AG04450 (cell line): ENCODE measurements around the gene SLC22A4. TPM values are rescaled to one million over a fixed set of nuclear protein-coding genes. Genes with fewer than 3 reads are reported as not detected.
A peak's percentile ranks its signal among the peaks of the same experiment; 100 is the strongest.

Source experiments
- CTCF ChIA-PET: fragments of 300-600, 350-600 bp; formaldehyde crosslinking; extraction: SDS; loops from one replicate; lab custom pipeline; 2022; ENCODE audit warnings: antibody characterized with exemption, inconsistent platforms; lab: Charles Lee
- POLR2A ChIA-PET: fragments of 350-600 bp; formaldehyde crosslinking; extraction: SDS; loops from one replicate; lab custom pipeline; 2021; ENCODE audit warnings: antibody characterized with exemption, inconsistent platforms; lab: Yijun Ruan, JAX
- DNase-seq: peaks from one replicate; pipeline ENCODE4 v3.0.0-alpha.2; 2011; ENCODE audit warnings: low read depth, low spot score
- H3K27ac ChIP-seq: one replicate; pipeline ENCODE4 v1.5.1; 2012; ENCODE audit warnings: low read depth, low read length, control low read depth
- H3K27me3 ChIP-seq: one replicate; pipeline ENCODE4 v1.6.0; 2012; ENCODE audit warnings: low read length; ENCODE audit not compliant: control insufficient read depth, insufficient read depth
- H3K4me3 ChIP-seq: 2 replicates; pipeline ENCODE4 v1.5.1; 2011; ENCODE audit warnings: mild to moderate bottlenecking, low read depth, low read length, control low read depth
- H3K9me3 ChIP-seq: 2 replicates; pipeline ENCODE4 v1.5.1; 2012; ENCODE audit warnings: low read length; ENCODE audit not compliant: control insufficient read depth, insufficient read depth
- polyA plus RNA-seq: library from polyadenylated mRNA; depleted of rRNA; stranded (reverse); fragments of >200 nt; gene quantifications from 2 replicates; pipeline ENCODE4 v1.2.3, GENCODE V29; 2011
- TF ChIP-seq, protein P1 (sequence below): IDR thresholded peaks from 2 replicates; pipeline ENCODE4 v1.5.1; 2011; ENCODE audit warnings: low read depth, low read length, control low read depth, inconsistent platforms

SLC22A4 gene
- polyA plus RNA-seq, 1 experiment: 3.1 TPM

DNA sequence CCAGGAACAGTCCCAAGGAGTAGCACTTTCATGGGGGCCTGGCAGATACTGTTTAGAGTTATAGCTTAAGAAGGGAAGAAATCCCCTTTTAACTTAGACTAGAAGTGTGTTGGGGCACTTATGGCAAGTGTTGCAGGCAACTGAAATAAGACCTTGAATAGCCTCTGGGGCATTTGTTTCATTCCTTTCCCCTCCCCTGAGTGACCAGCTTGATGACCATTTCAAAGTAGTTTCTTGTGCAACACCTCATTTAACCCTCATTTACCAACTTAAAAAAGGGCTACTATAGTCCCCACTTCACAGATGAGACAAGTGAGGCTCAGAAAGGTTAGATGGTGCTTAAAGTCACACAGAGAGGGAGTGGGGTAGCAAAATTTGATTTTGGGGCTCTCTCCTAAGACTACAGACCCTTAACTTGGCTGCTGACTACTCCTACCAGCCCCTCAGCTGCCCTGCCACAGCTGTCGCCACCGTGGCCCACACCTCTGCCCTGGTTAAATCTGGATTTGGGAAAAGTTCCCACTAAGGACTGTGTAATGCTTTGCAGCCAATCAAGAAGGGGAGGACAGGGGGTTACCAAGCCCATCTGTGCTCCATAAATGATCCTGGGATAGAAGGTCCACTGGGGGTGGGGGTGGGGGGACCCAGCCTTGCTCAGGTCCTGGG, 31.2 kb upstream of the SLC22A4 start:
- ChIA-PET CTCF (interaction anchor here (1.9 to 9.7 kb wide), 3 partner anchors 10 to 25 kb away, joined by 4 to 55 read pairs (median 17); no protein-coding TSS in a partner anchor), POLR2A (interaction anchor here (1.0 to 3.0 kb wide), 2 partner anchors 15 to 31 kb away, joined by 3 to 16 read pairs; partner anchors contain the start of gene SLC22A4)
- no peaks in the 10 kb centered on the region for H3K27me3 ChIP-seq
- no peak overlapping the region for H3K4me3 ChIP-seq
- TF ChIP-seq, protein P1, sequence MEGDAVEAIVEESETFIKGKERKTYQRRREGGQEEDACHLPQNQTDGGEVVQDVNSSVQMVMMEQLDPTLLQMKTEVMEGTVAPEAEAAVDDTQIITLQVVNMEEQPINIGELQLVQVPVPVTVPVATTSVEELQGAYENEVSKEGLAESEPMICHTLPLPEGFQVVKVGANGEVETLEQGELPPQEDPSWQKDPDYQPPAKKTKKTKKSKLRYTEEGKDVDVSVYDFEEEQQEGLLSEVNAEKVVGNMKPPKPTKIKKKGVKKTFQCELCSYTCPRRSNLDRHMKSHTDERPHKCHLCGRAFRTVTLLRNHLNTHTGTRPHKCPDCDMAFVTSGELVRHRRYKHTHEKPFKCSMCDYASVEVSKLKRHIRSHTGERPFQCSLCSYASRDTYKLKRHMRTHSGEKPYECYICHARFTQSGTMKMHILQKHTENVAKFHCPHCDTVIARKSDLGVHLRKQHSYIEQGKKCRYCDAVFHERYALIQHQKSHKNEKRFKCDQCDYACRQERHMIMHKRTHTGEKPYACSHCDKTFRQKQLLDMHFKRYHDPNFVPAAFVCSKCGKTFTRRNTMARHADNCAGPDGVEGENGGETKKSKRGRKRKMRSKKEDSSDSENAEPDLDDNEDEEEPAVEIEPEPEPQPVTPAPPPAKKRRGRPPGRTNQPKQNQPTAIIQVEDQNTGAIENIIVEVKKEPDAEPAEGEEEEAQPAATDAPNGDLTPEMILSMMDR: no peak
- no peak for DNase-seq
- no peaks in the 10 kb centered on the region for H3K9me3 ChIP-seq
- H3K27ac ChIP-seq: peak overlapping the region; percentile 95

DNA sequence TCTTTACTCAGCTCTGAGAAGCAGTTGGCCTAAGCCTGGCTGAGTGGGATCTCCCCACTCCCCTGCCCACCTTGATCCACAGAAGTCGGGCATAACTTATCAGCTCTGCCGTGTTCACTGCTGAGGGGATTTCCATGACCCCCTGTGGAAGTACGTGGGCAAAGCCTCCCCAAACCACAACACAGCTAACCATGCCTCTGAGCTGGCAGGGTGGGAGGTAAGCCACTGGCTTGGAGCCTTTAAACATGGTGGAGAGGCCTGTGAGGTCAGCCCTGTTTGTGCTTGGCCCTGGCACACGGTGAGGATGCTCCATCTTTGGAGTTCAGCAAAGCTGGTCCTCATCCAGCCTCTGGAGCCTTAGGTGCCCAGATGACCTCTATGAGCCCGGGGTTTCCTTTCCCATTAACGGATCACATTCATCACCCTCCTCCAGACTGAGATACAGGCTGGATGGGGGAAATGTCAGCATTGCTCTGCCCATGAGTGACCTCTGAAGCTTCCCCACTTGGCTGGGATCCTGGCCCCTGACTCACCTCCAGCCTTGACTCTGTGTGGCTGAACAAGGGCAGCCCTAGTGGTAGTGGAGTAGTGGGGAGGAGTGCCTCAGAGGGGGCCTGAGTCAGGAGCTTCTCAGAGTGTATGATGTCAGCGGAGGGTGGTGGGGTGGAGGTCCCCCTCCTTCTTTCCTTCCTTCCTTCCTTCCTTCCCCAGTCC, 30.5 kb upstream of the SLC22A4 start:
- Histone ChIP-seq H3K4me3 (no peak overlapping the region), H3K27ac (peak overlapping the region; percentile 95), H3K27me3 (no peaks in the 10 kb centered on the region), H3K9me3 (no peaks in the 10 kb centered on the region)
- peak; percentile 49 for DNase-seq
- TF ChIP-seq, protein P1: peak; percentile 20; the same call in 1 of the 2 replicates
- ChIA-PET POLR2A (interaction anchor here (1.0 to 3.0 kb wide), 3 partner anchors 15 to 36 kb away, joined by 3 to 16 read pairs (median 5); partner anchors contain the start of genes P4HA2 and SLC22A4), CTCF (interaction anchor here (1.0 to 2.7 kb wide), 3 partner anchors 9 to 199 kb away, joined by 3 to 17 read pairs (median 4); no protein-coding TSS in a partner anchor)

DNA sequence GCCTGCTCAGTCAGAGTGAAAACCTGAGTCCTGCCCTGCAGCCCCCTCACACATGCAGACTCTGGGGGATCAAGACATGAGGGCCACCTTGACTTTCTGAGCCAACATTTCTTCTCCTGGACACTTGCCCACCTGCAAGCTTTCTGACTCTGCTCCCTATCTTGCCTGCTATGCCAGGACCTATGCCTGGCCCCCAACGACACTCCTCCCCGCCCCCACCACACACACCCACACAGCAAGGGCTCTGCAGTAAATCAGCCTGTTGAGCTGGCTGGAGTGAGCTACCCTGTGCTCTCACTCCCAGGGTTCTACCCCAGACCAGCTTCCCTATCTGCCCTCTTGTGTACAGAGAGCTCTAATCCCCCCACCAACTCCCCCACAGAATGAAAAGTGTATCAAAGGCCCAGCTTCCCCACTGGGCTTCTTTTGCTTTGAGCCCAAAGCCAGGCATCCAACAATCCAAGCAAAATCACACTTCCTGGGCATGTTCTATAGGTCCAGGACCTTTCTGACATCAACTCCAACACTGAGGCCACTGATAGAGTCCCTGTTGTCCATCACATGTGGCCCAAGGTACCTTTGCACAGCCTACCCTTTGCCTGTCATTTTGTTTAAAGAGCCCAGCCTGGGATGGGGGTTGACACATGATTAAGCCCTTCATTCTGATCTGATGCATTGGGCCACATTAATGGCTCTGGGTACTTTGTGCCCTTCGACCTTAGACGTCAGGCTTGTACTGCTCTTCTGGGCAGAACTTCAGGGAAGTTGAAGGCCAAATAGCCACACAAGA, 29.5 kb upstream of the SLC22A4 start:
- CTCF ChIA-PET: interaction anchor here (1.0 to 2.7 kb wide), 4 partner anchors 8 to 200 kb away, joined by 3 to 17 read pairs (median 4); no protein-coding TSS in a partner anchor
- POLR2A ChIA-PET: interaction anchor here (1.5 to 3.0 kb wide), 2 partner anchors 29 to 37 kb away, joined by 5 to 16 read pairs; partner anchors contain the start of genes P4HA2 and SLC22A4
- no peak for DNase-seq

DNA sequence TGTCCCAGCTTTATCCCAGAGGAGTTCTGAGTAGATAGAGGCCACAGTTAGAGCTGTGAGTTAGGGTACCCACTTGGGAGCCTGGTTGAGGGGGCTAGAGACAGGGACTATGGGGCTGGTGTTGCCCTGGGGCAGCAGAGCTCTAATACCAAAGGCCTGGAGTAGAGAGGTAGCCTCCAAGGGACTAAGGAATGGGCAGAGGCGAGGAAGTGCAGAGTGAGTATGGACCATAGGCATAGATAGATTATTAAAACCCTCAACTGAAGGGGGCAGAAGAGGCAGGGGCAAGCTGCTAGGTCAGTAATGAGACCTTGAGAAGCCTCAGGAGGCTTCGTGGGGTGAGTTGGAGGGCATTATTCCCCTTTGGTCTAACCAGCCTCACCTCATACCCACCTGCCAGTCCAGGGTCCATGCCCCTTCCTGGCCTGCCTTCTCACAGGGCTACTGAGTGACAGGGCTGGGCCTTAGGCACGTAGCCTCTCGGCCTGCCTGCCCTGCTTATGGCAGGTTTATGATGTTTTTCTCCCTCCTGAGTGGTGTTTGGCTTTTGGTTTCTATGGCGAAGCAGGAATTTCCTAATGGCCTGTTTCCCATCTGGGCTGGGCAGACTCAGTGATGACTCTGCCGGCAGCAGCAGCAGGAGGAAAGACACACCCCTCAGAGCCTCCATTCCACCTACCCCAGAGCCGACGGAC, 28.7 kb upstream of the SLC22A4 start:
- CTCF ChIA-PET: interaction anchor here (1.0 to 2.7 kb wide), 2 partner anchors 27 to 28 kb away, joined by 3 to 17 read pairs; no protein-coding TSS in a partner anchor

More for the DNA sequence above, 29.5 kb upstream of the SLC22A4 start:
- Histone ChIP-seq H3K27me3 (no peaks in the 10 kb centered on the region), H3K9me3 (no peaks in the 10 kb centered on the region), H3K4me3 (no peak overlapping the region), H3K27ac (peak overlapping the region; percentile 95)
- TF ChIP-seq, protein P1: no peak

More for the DNA sequence above, 28.7 kb upstream of the SLC22A4 start:
- TF ChIP-seq, protein P1: no peak
- DNase-seq: peak; percentile 81
- H3K9me3 ChIP-seq: no peaks in the 10 kb centered on the region
- H3K27ac ChIP-seq: peak overlapping the region; percentile 95
- POLR2A ChIA-PET: interaction anchor here (0.8 to 1.5 kb wide), 2 partner anchors 20 to 38 kb away, joined by 3 to 5 read pairs; partner anchors contain the start of gene P4HA2
- H3K27me3 ChIP-seq: no peaks in the 10 kb centered on the region
- H3K4me3 ChIP-seq: no peak overlapping the region
